ENCODE measurements around the gene GSK3B. TPM values are rescaled to one million over a fixed set of nuclear protein-coding genes. Genes with fewer than 3 reads are reported as not detected.

GSK3B gene
- total RNA-seq, 1 donor from 2014 or later = 88.6 TPM

DNA sequence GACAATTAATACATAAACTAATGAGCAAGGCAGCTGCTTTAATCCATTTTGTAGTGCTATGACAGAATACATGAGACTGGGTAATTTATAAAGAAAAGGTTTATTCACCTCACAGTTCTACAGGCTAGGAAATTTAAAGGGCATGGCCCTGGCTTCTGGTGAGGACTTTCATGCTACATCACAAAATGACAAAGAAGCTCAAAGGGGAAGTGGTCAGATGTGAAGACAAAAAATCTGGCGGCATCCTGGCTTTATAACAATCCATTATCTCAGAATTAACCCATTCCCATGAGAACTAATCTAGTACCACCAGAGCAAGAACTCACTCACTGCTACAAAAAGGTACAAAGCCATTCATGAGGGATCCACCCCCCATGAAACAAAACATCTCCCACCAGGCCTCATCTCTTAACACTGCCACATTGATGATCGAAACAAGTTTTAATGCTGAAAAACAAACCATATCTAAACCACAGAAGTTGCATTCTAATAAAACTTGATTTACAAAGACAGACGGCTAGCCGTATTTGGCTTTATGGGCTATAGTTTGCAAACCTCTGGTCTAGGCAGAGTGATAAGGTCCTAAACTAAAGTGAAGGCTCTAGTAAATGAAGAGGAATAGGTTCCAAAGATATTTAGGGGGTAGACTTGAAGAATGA is 44.2 kb downstream of the GSK3B start:
- H3K4me3 Mint-ChIP-seq = no peak overlapping the region
- peaks cover 100% of the 10 kb centered on the region for H3K79me2 ChIP-seq (ENCODE audit: low read depth)

DNA sequence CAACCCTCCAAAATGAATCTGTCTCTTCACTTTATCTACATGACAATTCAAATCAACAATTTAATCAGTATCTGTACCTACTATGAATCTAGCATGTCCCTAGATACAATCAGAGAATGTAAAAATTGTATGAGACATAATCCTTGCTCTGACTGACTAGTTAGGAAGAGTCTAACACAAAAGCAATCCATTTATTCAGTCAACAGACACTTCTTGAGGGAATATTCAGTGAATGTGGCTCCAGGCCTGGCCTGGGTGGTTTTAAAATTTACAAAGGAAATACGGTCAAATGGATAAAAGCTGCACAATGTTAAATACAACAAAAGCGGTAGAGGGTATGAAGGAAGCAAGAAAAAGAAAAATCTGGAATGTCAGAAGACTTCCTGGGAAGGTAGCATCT is 45.2 kb downstream of the GSK3B start:
- H3K4me1 ChIP-seq = peaks cover 10% of the 10 kb centered on the region
- H3K4me2 ChIP-seq = no peak overlapping the region
- Mint-ChIP-seq H3K4me3 (no peak overlapping the region), H3K27me3 (ENCODE audit: insufficient read depth, low read depth) (peaks cover 2% of the 10 kb centered on the region), H3K9me3 (peaks cover 68% of the 10 kb centered on the region), H3K4me1 (no peaks in the 10 kb centered on the region), H3K27ac (no peak overlapping the region), H3K36me3 (peaks cover 61% of the 10 kb centered on the region)
- peaks cover 3% of the 10 kb centered on the region for H3K36me3 ChIP-seq
- H3K27me3 ChIP-seq = no peaks in the 10 kb centered on the region
- no peak overlapping the region for H3K27ac ChIP-seq
- no peak overlapping the region for H2AFZ ChIP-seq (replicated peaks)
- no peaks in the 10 kb centered on the region for H3F3A ChIP-seq (ENCODE audit: low read depth)
- no peak overlapping the region for H3K9ac ChIP-seq
- no peaks in the 10 kb centered on the region for H3K9me3 ChIP-seq (ENCODE audit: low read depth)
- no peak for TF ChIP-seq EZH2phosphoT487 (IDR thresholded peaks at IDR 0.05)
- TF ChIP-seq, protein P1, sequence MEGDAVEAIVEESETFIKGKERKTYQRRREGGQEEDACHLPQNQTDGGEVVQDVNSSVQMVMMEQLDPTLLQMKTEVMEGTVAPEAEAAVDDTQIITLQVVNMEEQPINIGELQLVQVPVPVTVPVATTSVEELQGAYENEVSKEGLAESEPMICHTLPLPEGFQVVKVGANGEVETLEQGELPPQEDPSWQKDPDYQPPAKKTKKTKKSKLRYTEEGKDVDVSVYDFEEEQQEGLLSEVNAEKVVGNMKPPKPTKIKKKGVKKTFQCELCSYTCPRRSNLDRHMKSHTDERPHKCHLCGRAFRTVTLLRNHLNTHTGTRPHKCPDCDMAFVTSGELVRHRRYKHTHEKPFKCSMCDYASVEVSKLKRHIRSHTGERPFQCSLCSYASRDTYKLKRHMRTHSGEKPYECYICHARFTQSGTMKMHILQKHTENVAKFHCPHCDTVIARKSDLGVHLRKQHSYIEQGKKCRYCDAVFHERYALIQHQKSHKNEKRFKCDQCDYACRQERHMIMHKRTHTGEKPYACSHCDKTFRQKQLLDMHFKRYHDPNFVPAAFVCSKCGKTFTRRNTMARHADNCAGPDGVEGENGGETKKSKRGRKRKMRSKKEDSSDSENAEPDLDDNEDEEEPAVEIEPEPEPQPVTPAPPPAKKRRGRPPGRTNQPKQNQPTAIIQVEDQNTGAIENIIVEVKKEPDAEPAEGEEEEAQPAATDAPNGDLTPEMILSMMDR (IDR thresholded peaks at IDR 0.05) = no peak
- TF ChIP-seq EZH2 (IDR thresholded peaks at IDR 0.05) = no peak
- peaks cover 100% of the 10 kb centered on the region for H3K79me2 ChIP-seq (ENCODE audit: low read depth)
- no peak for DNase-seq (ENCODE audit: low spot score)
- no peak overlapping the region for H3K4me3 ChIP-seq
- peaks cover 45% of the 10 kb centered on the region for H4K20me1 ChIP-seq (ENCODE audit: low read depth)

More for the DNA sequence above, 44.2 kb downstream of the GSK3B start:
- Histone ChIP-seq H3K4me2 (peak overlapping the region; percentile 8), H3K9ac (no peak overlapping the region), H3K4me1 (peaks cover 10% of the 10 kb centered on the region), H3F3A (ENCODE audit: low read depth) (no peaks in the 10 kb centered on the region), H4K20me1 (ENCODE audit: low read depth) (peaks cover 45% of the 10 kb centered on the region), H3K27me3 (no peaks in the 10 kb centered on the region), H3K36me3 (peaks cover 3% of the 10 kb centered on the region), H3K9me3 (ENCODE audit: low read depth) (no peaks in the 10 kb centered on the region), H3K27ac (no peak overlapping the region), H3K4me3 (no peak overlapping the region), H2AFZ (replicated peaks) (no peak overlapping the region)
- Mint-ChIP-seq H3K9me3 (peaks cover 68% of the 10 kb centered on the region), H3K36me3 (peaks cover 62% of the 10 kb centered on the region), H3K27ac (no peak overlapping the region), H3K4me1 (no peaks in the 10 kb centered on the region), H3K27me3 (ENCODE audit: insufficient read depth, low read depth) (no peaks in the 10 kb centered on the region)
- TF ChIP-seq, protein P1 (IDR thresholded peaks at IDR 0.05) = no peak
- TF ChIP-seq EZH2phosphoT487 (IDR thresholded peaks at IDR 0.05) = no peak
- DNase-seq (ENCODE audit: low spot score) = no peak

DNA sequence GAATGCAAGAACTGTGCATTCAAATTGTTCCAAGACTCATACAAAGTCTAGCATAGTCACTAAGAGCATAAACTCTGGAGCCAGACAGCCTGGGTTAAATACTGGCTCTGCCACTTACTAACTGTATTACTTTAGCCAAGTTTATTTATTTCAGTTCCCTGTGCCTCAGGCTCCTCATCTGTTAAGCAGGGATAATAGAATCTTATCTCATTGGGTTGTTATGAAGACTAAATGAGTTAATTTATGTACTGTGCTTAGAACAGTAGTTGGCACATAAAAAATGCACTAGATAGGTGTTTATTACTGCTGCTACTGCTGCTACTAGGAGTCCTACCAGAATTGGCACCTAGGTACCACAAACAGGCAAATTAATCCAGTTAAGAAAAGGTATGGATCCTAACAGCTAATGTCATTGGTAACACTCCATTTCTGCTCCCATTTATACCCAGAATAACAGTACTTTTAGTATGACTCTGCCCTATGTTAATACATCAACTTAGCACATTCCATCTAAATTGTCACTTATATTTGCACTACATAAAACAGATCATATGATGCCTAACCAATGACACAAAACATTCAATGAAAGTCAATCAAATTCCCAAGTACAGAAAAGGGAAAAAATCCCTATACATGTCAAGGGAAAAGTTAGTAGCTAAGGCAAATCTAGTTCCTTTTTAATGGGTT is 45.7 kb downstream of the GSK3B start:
- Mint-ChIP-seq H3K27me3 (ENCODE audit: insufficient read depth, low read depth) (peaks cover 2% of the 10 kb centered on the region), H3K36me3 (peaks cover 61% of the 10 kb centered on the region), H3K27ac (no peak overlapping the region), H3K9me3 (peaks cover 69% of the 10 kb centered on the region), H3K4me1 (no peaks in the 10 kb centered on the region), H3K4me3 (no peak overlapping the region)
- Histone ChIP-seq H3K79me2 (ENCODE audit: low read depth) (peaks cover 100% of the 10 kb centered on the region), H3K9ac (no peak overlapping the region), H3K4me2 (no peak overlapping the region), H3K4me1 (peaks cover 10% of the 10 kb centered on the region), H3K4me3 (no peak overlapping the region), H4K20me1 (ENCODE audit: low read depth) (peaks cover 45% of the 10 kb centered on the region), H3K9me3 (ENCODE audit: low read depth) (no peaks in the 10 kb centered on the region), H3F3A (ENCODE audit: low read depth) (no peaks in the 10 kb centered on the region), H2AFZ (replicated peaks) (no peak overlapping the region), H3K27ac (no peak overlapping the region), H3K36me3 (peaks cover 3% of the 10 kb centered on the region), H3K27me3 (no peaks in the 10 kb centered on the region)
- no peak for DNase-seq (ENCODE audit: low spot score)
- no peak for TF ChIP-seq EZH2 (IDR thresholded peaks at IDR 0.05)
- TF ChIP-seq, protein P1 (IDR thresholded peaks at IDR 0.05) = no peak
- TF ChIP-seq EZH2phosphoT487 (IDR thresholded peaks at IDR 0.05) = no peak

Measured in neural progenitor cell (in vitro differentiated cells).